Liver (tissue), 9 donors: ENCODE measurements around the gene STKLD1. TPM values are rescaled to one million over a fixed set of nuclear protein-coding genes. Genes with fewer than 3 reads are reported as not detected.

Source experiments
- DNase-seq: peaks from one replicate; pipeline ENCODE4 v3.0.0-alpha.2; 2017; ENCODE audit warnings: low spot score
- H3K27ac ChIP-seq, 2 donors: one replicate each; pipeline ENCODE4 v1.7.0; 2013; ENCODE audit warnings: inconsistent platforms in 2 of 2, low read length in 2 of 2, control low read depth in 1 of 2, low read depth in 1 of 2, mild to moderate bottlenecking in 1 of 2
- H3K27me3 ChIP-seq, 4 donors: one replicate each; pipeline versions ENCODE4 v1.6.1 to v1.7.0; 2013; ENCODE audit warnings: low read length in 3 of 4, inconsistent platforms in 1 of 4, mild to moderate bottlenecking in 1 of 4, moderate library complexity in 1 of 4; ENCODE audit not compliant: control insufficient read depth in 4 of 4, insufficient read depth in 4 of 4
- H3K36me3 ChIP-seq, 4 donors: one replicate each; pipeline versions ENCODE4 v1.6.1 to v1.7.0; 2013; ENCODE audit warnings: low read length in 3 of 4, mild to moderate bottlenecking in 3 of 4, low read depth in 1 of 4, moderate library complexity in 1 of 4; ENCODE audit not compliant: control insufficient read depth in 4 of 4, insufficient read depth in 3 of 4
- H3K4me1 ChIP-seq, 4 donors: one replicate each; pipeline versions ENCODE4 v1.6.1 to v1.7.0; 2013; ENCODE audit warnings: low read length in 3 of 4, mild to moderate bottlenecking in 3 of 4, moderate library complexity in 1 of 4; ENCODE audit not compliant: control insufficient read depth in 4 of 4, insufficient read depth in 4 of 4
- H3K4me3 ChIP-seq, 3 donors: one replicate each; pipeline versions ENCODE4 v1.6.1 to v1.7.0; 2013; ENCODE audit warnings: low read length in 3 of 3, control low read depth in 1 of 3, low read depth in 1 of 3, mild to moderate bottlenecking in 1 of 3
- H3K9ac ChIP-seq, 2 donors: one replicate each; pipeline ENCODE4 v1.7.0; 2013; ENCODE audit warnings: low read length in 2 of 2, mild to moderate bottlenecking in 2 of 2, moderate library complexity in 2 of 2, control low read depth in 1 of 2, low read depth in 1 of 2
- H3K9me3 ChIP-seq, 4 donors: one replicate each; pipeline versions ENCODE4 v1.6.1 to v1.7.0; 2013; ENCODE audit warnings: low read length in 3 of 4; ENCODE audit not compliant: control insufficient read depth in 4 of 4
- ATF3 ChIP-seq: IDR thresholded peaks from 2 replicates; pipeline ENCODE4 v1.6.1; 2016; ENCODE audit warnings: antibody characterized with exemption
- CTCF ChIP-seq: fragments of 150-350 bp; IDR thresholded peaks from 2 replicates; pipeline ENCODE4 v1.5.1; 2017; ENCODE audit warnings: improper control_type of control experiment, low read depth, low read length; ENCODE audit not compliant: missing input control
- EGR1 ChIP-seq, 2 donors: IDR thresholded peaks; 2 replicates each; pipeline ENCODE4 v1.6.1; 2016 to 2018; ENCODE audit warnings: antibody characterized with exemption in 2 of 2, low read depth in 2 of 2
- FOXA1 ChIP-seq: IDR thresholded peaks from 2 replicates; pipeline ENCODE4 v1.6.1; 2016; ENCODE audit warnings: antibody characterized with exemption
- FOXA2 ChIP-seq: IDR thresholded peaks from 2 replicates; pipeline ENCODE4 v1.6.1; 2016; ENCODE audit warnings: antibody characterized with exemption
- GABPA ChIP-seq, 2 donors: IDR thresholded peaks in 1 of 2; conservative IDR thresholded peaks in 1 of 2; 2 replicates each; pipeline ENCODE4 v1.6.1; 2016; ENCODE audit warnings: antibody characterized with exemption in 2 of 2, mild to moderate bottlenecking in 1 of 2, moderate library complexity in 1 of 2
- HNF4A ChIP-seq, 2 donors: conservative IDR thresholded peaks; 2 replicates each; pipeline ENCODE4 v1.6.1; 2016; ENCODE audit warnings: antibody characterized with exemption in 2 of 2, mild to moderate bottlenecking in 2 of 2
- HNF4G ChIP-seq: IDR thresholded peaks from 2 replicates; pipeline ENCODE4 v1.6.1; 2016; ENCODE audit warnings: antibody characterized with exemption
- JUND ChIP-seq, 2 donors: IDR thresholded peaks; 2 replicates each; pipeline ENCODE4 v1.6.1; 2016; ENCODE audit warnings: antibody characterized with exemption in 2 of 2
- MAX ChIP-seq: IDR thresholded peaks from 2 replicates; pipeline ENCODE4 v1.6.1; 2016; ENCODE audit warnings: antibody characterized with exemption
- NR2F2 ChIP-seq: IDR thresholded peaks from 2 replicates; pipeline ENCODE4 v1.6.1; 2016; ENCODE audit warnings: antibody characterized with exemption
- RAD21 ChIP-seq, 2 donors: IDR thresholded peaks; 2 replicates each; pipeline ENCODE4 v1.6.1; 2016; ENCODE audit warnings: antibody characterized with exemption in 2 of 2, mild to moderate bottlenecking in 2 of 2
- REST ChIP-seq: IDR thresholded peaks from 2 replicates; pipeline ENCODE4 v1.6.1; 2016; ENCODE audit warnings: antibody characterized with exemption, mild to moderate bottlenecking
- SP1 ChIP-seq: IDR thresholded peaks from 2 replicates; pipeline ENCODE4 v1.6.1; 2018; ENCODE audit warnings: antibody characterized with exemption, mild to moderate bottlenecking
- TAF1 ChIP-seq: conservative IDR thresholded peaks from 2 replicates; pipeline ENCODE4 v1.6.1; 2016; ENCODE audit warnings: antibody characterized with exemption, mild to moderate bottlenecking
- YY1 ChIP-seq: IDR thresholded peaks from 2 replicates; pipeline ENCODE4 v1.6.1; 2016; ENCODE audit warnings: antibody characterized with exemption, mild to moderate bottlenecking
- ZBTB33 ChIP-seq: IDR thresholded peaks from 2 replicates; pipeline ENCODE4 v1.6.1; 2016; ENCODE audit warnings: antibody characterized with exemption
- WGBS: extraction: QIAGEN DNeasy Blood & Tissue Kit; methylation state at CpG from one replicate; pipeline ENCODE4 v1.1.7; 2013; 5-methylcytosine and 5-hydroxymethylcytosine counted together
- polyA plus RNA-seq, 2 donors: library from polyadenylated mRNA; stranded (reverse) in 1 of 2; unstranded in 1 of 2; fragments of 200-250 nt in 1 of 2; fragments of >200 nt in 1 of 2; fragmentation: Nextera tagmentation in 1 of 2; extraction: Ambion mirVana in 1 of 2; gene quantifications; one replicate each; pipeline versions ENCODE4 v1.2.1 to v1.2.3, GENCODE V29; 2013 to 2015
- total RNA-seq, 2 donors: library from RNA; depleted of rRNA; stranded (reverse); fragments of >200 nt; gene quantifications; one replicate each; pipeline ENCODE4 v1.2.3, GENCODE V29; 2014
- donor health status: healthy.
- donor health status: healthy.
- donor health status: healthy.
- donor health status: healthy.
- donor health status: healthy.

STKLD1 gene
- total and polyA plus RNA-seq, 4 donors = 0.25 to 0.85 (median 0.33) TPM

- peaks cover 9 to 50% (median 31%) of the 10 kb centered on the region in 4 donors for H3K4me1 ChIP-seq
- TF ChIP-seq FOXA1 (no peak), CTCF (peak; percentile 40), RAD21 (IDR thresholded peaks at IDR 0.05) (peak; percentile 69 to 81), MAX (no peak)
- peak; percentile 57 for DNase-seq
- no peak overlapping the region for H3K9ac ChIP-seq
- no peak overlapping the region for H3K27ac ChIP-seq
- H3K27me3 ChIP-seq = no peaks in the 10 kb centered on the region
- no peaks in the 10 kb centered on the region for H3K9me3 ChIP-seq
- H3K36me3 ChIP-seq = peaks cover 16 to 43% (median 37%) of the 10 kb centered on the region in 4 donors
- no peak overlapping the region for H3K4me3 ChIP-seq
- 65% methylated on average over 20 of the region's 20 CpGs for WGBS
These were observed 16.6 kb upstream of the STKLD1 start for GRCh38 chr9:133359399-133360175.

- H3K9ac ChIP-seq = no peak overlapping the region
- DNase-seq = no peak
- H3K4me3 ChIP-seq = no peak overlapping the region
- TF ChIP-seq FOXA2 = no peak
- no peak for TF ChIP-seq SP1
- TF ChIP-seq ZBTB33 = no peak
- TF ChIP-seq TAF1 = no peak
- no peak for TF ChIP-seq RAD21 (IDR thresholded peaks at IDR 0.05)
- TF ChIP-seq YY1 = no peak
- no peak for TF ChIP-seq ATF3
- TF ChIP-seq FOXA1 = no peak
- TF ChIP-seq HNF4G = no peak
- TF ChIP-seq GABPA (IDR thresholded peaks at IDR 0.05 in 1 of 2, conservative IDR thresholded peaks at IDR 0.05 in 1 of 2) = no peak
- no peak for TF ChIP-seq MAX
- TF ChIP-seq REST = no peak
- TF ChIP-seq EGR1 (IDR thresholded peaks at IDR 0.05; ENCODE audit: low read depth in 2 of 2) = no peak
- TF ChIP-seq CTCF = no peak
- TF ChIP-seq NR2F2 = no peak
- no peak for TF ChIP-seq JUND (IDR thresholded peaks at IDR 0.05)
- no peak for TF ChIP-seq HNF4A (conservative IDR thresholded peaks at IDR 0.05)
- no peaks in the 10 kb centered on the region for H3K9me3 ChIP-seq
- peaks cover 3 to 38% (median 20%) of the 10 kb centered on the region in 4 donors for H3K4me1 ChIP-seq
- 78% methylated on average over 21 of the region's 21 CpGs for WGBS
- H3K27me3 ChIP-seq = no peaks in the 10 kb centered on the region
- H3K27ac ChIP-seq = no peak overlapping the region
- peaks cover 21 to 54% (median 46%) of the 10 kb centered on the region in 4 donors for H3K36me3 ChIP-seq
These were observed 15.5 kb upstream of the STKLD1 start for GRCh38 chr9:133360400-133361393.
